Activated T-cell treated with anti-CD3 and anti-CD28 coated beads, Interleukin-2, amount 50 U/mL, for 1 hour (primary cell): ENCODE data around the gene CCRL2.
"Not testable (repeated sequence)": the region's sequence is repeated elsewhere in the genome, so short reads cannot be mapped to it uniquely, and the experiment has no call there.

Experiments
- DNase-seq: peaks from one replicate; pipeline ENCODE4 v3.0.0-alpha.2; 2020

Gene CCRL2

GRCh38 chr3:46406443-46406787, 644 bp upstream of the CCRL2 start:
- no peak for DNase-seq

GRCh38 chr3:46407970-46408369, 911 bp downstream of the CCRL2 start:
- no peak for DNase-seq

DNA sequence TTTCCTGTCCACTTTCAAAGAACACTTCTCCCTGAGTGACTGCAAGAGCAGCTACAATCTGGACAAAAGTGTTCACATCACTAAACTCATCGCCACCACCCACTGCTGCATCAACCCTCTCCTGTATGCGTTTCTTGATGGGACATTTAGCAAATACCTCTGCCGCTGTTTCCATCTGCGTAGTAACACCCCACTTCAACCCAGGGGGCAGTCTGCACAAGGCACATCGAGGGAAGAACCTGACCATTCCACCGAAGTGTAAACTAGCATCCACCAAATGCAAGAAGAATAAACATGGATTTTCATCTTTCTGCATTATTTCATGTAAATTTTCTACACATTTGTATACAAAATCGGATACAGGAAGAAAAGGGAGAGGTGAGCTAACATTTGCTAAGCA, 1.8 kb downstream of the CCRL2 start:
- DNase-seq = no peak

DNA sequence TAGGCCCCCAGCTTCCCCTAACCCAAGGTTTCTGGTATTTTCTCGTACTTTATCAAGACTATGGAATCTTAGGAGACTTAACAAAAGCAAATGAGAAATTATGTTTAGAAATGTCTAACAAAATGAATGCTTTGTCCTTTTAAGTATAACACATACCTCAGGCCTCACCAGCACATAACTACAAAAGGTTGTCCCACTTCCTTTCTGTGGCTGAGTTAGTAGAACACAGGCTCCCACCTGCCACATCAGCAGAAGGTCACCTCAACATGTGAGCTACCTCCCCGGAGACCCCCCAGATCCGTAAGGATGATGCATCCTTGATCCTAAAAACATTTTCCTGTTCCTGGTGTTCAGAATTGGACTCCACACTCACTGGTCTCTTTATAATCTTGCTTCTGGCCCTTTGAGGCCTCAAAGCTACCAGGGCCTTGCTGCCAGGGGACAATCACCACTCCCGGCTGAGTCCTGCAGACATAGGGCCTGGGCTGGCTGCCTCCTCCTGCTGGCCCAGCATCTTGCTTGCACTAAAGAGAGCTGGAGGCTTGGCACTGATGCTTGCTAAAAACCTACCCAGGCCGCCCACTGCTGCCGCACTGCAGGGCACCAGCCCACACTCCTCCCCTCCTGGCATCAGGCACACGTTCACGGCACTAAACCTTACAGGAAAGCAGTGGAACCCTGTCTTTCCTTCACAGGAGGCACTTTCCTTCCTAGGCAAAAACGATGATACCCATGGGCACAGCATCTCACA, 2.9 kb downstream of the CCRL2 start:
- DNase-seq = no peak

GRCh38 chr3:46410669-46411068, 3.6 kb downstream of the CCRL2 start:
- DNase-seq = no peak

- DNase-seq = no peak
These were observed 4.2 kb downstream of the CCRL2 start for GRCh38 chr3:46411271-46411670.

DNA sequence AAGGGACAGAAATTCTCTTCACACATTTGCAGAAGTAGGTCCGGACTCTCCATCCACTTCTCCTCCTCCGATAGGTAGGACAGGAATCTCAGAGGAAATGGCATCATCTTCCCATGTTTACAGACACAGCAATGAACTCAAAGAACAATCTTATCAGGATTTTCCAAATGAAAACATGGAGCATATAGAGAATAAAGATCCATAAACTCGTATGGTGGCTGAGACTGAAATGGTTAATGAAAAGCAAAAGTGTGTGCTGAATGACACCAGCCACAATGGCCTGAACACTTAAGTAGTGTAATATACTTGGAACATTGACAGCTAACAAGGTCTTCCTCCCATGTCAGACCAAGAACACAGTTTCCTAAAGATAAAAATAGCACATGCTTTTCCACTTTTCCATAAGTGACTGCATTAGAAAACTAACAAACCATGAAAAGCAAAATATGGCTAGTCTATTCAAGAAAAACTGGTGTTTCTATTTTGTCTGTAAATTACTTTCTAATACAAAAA, 5.8 kb downstream of the CCRL2 start:
- no peak for DNase-seq

GRCh38 chr3:46413951-46414350, 6.9 kb downstream of the CCRL2 start:
- no peak for DNase-seq

DNA sequence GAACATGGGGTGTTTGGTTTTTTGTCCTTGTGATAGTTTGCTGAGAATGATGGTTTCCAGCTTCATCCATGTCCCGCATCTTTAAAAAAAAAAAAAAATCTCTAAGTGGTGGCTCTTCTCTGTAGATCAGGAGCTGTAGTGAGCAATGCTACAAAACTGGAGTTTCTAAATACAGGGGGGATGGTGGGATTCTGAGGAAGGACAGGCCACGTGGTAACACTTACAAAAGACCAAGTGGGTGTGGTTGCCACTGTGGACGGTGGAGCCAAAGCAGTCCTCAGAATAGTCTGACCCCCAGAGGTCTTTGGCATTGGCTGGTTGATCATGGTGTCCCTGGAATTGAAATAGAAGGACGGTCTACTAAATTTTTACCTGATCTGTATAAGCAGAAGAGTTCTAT, 7.7 kb downstream of the CCRL2 start:
- no peak for DNase-seq

DNA sequence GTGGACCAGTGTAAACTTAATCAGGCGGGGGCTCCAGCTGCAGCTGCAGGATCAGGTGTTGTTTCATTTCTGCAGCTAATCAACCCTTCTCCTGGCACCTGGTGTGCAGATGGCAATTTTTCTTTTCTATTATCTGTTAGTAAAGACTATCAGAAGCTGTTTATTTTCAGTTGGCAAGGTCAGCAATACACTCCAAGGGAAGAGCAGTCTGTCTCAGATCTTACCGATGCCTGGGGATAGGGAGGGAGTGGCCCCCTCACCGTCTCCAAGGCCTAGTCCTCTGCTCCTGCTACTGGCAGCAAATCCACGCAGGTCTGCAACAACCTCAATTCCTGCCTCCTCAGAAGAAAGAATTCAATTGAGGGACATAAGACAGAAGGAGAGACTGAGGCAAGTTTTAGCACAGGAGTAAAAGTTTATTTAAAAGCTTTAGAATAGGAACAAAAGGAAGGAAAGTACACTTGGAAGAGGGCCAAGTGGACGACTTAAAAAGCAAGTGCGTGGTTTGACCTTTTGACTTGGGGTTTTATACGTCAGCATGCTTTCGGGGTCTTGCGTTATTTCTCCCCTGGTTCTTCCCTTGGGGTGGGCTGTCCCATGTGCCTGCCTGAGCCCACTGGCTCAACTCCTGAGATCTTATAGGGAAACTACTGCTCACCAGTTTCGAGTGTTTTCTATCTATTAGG, 9.2 kb downstream of the CCRL2 start:
- DNase-seq = no peak

DNA sequence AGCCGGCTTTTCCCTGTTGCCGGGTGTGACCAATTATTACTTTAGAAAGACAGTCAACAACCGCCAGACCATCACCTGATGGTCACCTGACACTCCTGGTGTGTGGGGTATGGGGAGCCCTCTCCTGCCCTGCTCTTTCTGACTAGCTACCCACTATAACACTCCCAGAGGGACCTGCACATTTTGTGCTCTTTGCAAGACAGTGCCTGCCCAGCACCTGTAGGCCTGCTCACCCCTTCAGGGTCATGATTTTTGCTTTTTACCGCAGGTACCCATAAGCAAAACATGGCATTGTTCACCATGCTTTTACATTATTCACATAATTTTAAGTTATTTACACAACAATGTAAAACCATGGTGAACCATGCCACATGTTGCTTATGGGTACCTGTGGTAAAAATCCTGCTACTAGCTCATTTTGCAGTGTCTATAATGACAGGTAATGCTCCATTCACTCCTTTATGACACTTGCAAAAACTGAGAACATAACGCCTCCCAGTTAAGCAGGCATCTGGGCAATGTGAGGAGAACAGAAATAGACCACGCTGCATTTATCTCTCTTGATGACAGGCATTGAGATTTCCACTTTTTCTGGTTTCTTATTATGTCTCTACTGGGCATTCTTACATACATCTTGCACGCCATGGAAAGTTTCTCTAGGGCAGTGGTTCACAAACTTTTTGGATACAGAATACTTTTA, 9.9 kb downstream of the CCRL2 start:
- DNase-seq = no peak

- DNase-seq = no peak
These were observed 11.0 kb downstream of the CCRL2 start for GRCh38 chr3:46417841-46418611.

DNA sequence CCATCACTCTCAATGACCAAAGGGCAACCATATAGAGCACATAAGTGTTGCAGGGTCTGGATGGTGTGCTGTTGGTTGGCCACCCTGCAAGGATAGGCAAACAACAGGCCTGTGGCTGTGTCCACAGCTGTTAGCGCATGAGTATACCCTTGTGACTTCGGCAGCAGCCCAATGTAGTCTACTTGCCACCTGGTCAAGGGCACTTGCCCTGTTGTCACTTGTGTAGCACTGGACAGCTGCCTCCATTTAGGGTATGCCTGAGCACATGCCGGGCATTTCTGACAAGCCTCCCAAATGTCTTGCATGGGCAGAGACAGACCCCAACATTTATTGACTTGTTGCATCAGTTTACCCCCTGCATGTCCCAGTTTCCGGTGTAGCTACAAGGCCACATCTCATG, 12.8 kb downstream of the CCRL2 start:
- no peak for DNase-seq

GRCh38 chr3:46420931-46421330, 13.9 kb downstream of the CCRL2 start:
- no peak for DNase-seq

DNA sequence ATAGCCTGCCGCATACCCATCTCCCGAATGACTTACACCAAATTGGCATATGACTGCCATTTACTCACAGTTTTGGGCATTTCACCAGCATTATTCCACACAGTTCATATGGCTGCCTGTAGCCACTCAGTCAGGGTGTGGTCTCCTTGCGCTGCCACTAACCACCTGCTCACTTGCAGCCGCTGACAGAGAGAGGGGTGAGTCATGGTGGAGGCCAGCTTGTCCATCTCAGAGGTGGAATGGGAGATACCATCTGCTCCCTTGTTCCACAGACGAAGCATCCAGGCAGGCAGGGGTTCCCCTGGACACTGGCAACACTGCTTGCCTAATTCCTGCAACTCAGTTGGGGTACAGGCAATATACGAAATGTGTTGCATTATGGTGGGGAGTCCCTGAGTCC, 15.6 kb downstream of the CCRL2 start:
- no peak for DNase-seq

DNA sequence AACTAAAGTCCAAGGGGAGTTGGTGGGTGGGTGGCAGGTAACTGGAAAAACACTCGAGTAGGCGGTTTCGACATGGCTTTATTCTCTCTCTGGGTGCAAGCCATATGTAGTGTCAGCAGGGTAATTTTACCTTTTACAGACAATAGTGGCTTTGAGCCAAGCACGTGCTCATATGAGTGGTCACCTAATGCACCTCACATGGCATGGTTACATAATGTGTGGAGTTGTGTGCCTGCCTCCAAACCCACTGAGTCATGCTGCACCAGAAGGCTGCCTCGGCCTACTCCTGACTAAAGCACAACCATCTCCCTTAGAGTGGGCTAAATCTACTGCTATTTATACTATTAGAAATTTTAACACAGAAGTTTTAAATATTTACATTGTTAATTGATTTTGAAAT, 16.5 kb downstream of the CCRL2 start:
- no peak for DNase-seq

GRCh38 chr3:46426476-46426875, 19.4 kb downstream of the CCRL2 start:
- DNase-seq = not testable (repeated sequence)

- not testable (repeated sequence) for DNase-seq
These were observed 20.3 kb downstream of the CCRL2 start for GRCh38 chr3:46427404-46427803.

GRCh38 chr3:46427916-46428833, 21.1 kb downstream of the CCRL2 start:
- DNase-seq = no peak

- no peak for DNase-seq
These were observed 22.2 kb downstream of the CCRL2 start for GRCh38 chr3:46429250-46429649.

- no peak for DNase-seq
These were observed 22.6 kb downstream of the CCRL2 start for GRCh38 chr3:46429671-46430070.

DNA sequence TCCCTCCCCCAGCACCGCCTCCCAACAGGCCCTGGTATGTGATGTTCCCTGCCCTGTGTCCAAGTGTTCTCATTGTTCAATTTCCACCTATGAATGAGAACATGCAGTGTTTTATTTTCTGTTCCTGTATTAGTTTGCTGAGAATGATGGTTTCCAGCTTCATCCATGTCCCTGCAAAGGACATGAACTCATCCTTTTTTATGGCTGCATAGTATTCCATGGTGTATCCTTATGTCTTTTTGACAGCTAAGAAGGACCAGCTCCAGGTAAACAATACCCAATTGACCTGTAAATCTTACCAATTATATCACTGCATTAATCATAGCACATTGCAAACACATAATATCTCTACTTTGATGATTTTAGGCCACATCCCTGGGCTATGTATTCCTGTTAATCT, 23.8 kb downstream of the CCRL2 start:
- DNase-seq = not testable (repeated sequence)
